ENCODE results near the gene EP300. TPM values are rescaled to one million over a fixed set of nuclear protein-coding genes. Genes with fewer than 3 reads are reported as not detected.

The EP300 gene
- polyA plus RNA-seq, 1 donor from 2014 or later: 13.9 TPM

GRCh38 chr22:41216984-41217383 lies 124.6 kb downstream of the EP300 start:
- H3K27ac ChIP-seq (ENCODE audit: low read length): no peak overlapping the region
- H3K4me3 ChIP-seq (ENCODE audit: low read length): no peak overlapping the region
- H3F3A ChIP-seq (ENCODE audit: insufficient read depth, low read length, poor library complexity, severe bottlenecking): no peaks in the 10 kb centered on the region
- H3K4me2 ChIP-seq (ENCODE audit: low read length): no peak overlapping the region
- H4K20me1 ChIP-seq (ENCODE audit: insufficient read depth): no peaks in the 10 kb centered on the region
- no peak overlapping the region for H2AFZ ChIP-seq (ENCODE audit: low read depth, low read length)
- H3K9me3 ChIP-seq (ENCODE audit: low read length): no peaks in the 10 kb centered on the region
- no peak overlapping the region for H3K9ac ChIP-seq (ENCODE audit: low read length)
- H3K27me3 ChIP-seq (ENCODE audit: insufficient read depth, low read depth, low read length): no peaks in the 10 kb centered on the region
- no peaks in the 10 kb centered on the region for H3K36me3 ChIP-seq (ENCODE audit: insufficient read depth, low read length)
- H3K79me2 ChIP-seq (replicated peaks; ENCODE audit: insufficient read depth, low read length): no peaks in the 10 kb centered on the region
- H3K9me2 ChIP-seq (ENCODE audit: insufficient read depth, low read length): no peaks in the 10 kb centered on the region
- TF ChIP-seq EP300 (conservative IDR thresholded peaks at IDR 0.05; ENCODE audit: poor library complexity, severe bottlenecking) (no peak), SMC3 (conservative IDR thresholded peaks at IDR 0.05; ENCODE audit: poor library complexity) (no peak), POLR2AphosphoS5 (IDR thresholded peaks at IDR 0.05) (no peak), RAD21 (conservative IDR thresholded peaks at IDR 0.05) (no peak), TAF1 (IDR thresholded peaks at IDR 0.05; ENCODE audit: low read depth) (no peak), EZH2 (IDR thresholded peaks at IDR 0.05; ENCODE audit: borderline replicate concordance, insufficient read depth, low read length, poor library complexity, severe bottlenecking) (no peak), MXI1 (conservative IDR thresholded peaks at IDR 0.05; ENCODE audit: poor library complexity, severe bottlenecking) (no peak)
- TF ChIP-seq, protein P1, sequence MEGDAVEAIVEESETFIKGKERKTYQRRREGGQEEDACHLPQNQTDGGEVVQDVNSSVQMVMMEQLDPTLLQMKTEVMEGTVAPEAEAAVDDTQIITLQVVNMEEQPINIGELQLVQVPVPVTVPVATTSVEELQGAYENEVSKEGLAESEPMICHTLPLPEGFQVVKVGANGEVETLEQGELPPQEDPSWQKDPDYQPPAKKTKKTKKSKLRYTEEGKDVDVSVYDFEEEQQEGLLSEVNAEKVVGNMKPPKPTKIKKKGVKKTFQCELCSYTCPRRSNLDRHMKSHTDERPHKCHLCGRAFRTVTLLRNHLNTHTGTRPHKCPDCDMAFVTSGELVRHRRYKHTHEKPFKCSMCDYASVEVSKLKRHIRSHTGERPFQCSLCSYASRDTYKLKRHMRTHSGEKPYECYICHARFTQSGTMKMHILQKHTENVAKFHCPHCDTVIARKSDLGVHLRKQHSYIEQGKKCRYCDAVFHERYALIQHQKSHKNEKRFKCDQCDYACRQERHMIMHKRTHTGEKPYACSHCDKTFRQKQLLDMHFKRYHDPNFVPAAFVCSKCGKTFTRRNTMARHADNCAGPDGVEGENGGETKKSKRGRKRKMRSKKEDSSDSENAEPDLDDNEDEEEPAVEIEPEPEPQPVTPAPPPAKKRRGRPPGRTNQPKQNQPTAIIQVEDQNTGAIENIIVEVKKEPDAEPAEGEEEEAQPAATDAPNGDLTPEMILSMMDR (IDR thresholded peaks at IDR 0.05; ENCODE audit: poor library complexity, severe bottlenecking): no peak
- TF ChIP-seq, protein P2, sequence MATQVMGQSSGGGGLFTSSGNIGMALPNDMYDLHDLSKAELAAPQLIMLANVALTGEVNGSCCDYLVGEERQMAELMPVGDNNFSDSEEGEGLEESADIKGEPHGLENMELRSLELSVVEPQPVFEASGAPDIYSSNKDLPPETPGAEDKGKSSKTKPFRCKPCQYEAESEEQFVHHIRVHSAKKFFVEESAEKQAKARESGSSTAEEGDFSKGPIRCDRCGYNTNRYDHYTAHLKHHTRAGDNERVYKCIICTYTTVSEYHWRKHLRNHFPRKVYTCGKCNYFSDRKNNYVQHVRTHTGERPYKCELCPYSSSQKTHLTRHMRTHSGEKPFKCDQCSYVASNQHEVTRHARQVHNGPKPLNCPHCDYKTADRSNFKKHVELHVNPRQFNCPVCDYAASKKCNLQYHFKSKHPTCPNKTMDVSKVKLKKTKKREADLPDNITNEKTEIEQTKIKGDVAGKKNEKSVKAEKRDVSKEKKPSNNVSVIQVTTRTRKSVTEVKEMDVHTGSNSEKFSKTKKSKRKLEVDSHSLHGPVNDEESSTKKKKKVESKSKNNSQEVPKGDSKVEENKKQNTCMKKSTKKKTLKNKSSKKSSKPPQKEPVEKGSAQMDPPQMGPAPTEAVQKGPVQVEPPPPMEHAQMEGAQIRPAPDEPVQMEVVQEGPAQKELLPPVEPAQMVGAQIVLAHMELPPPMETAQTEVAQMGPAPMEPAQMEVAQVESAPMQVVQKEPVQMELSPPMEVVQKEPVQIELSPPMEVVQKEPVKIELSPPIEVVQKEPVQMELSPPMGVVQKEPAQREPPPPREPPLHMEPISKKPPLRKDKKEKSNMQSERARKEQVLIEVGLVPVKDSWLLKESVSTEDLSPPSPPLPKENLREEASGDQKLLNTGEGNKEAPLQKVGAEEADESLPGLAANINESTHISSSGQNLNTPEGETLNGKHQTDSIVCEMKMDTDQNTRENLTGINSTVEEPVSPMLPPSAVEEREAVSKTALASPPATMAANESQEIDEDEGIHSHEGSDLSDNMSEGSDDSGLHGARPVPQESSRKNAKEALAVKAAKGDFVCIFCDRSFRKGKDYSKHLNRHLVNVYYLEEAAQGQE (IDR thresholded peaks at IDR 0.05; ENCODE audit: borderline replicate concordance): no peak

GRCh38 chr22:41217553-41218157 lies 125.3 kb downstream of the EP300 start:
- no peaks in the 10 kb centered on the region for H3K9me3 ChIP-seq (ENCODE audit: low read length)
- H3K9ac ChIP-seq (ENCODE audit: low read length): no peak overlapping the region
- H3K79me2 ChIP-seq (replicated peaks; ENCODE audit: insufficient read depth, low read length): no peaks in the 10 kb centered on the region
- no peak overlapping the region for H3K27ac ChIP-seq (ENCODE audit: low read length)
- H3K9me2 ChIP-seq (ENCODE audit: insufficient read depth, low read length): no peaks in the 10 kb centered on the region
- no peaks in the 10 kb centered on the region for H3K27me3 ChIP-seq (ENCODE audit: insufficient read depth, low read depth, low read length)
- H4K20me1 ChIP-seq (ENCODE audit: insufficient read depth): no peaks in the 10 kb centered on the region
- H3K36me3 ChIP-seq (ENCODE audit: insufficient read depth, low read length): no peaks in the 10 kb centered on the region
- no peak overlapping the region for H3K4me3 ChIP-seq (ENCODE audit: low read length)
- no peak overlapping the region for H3K4me2 ChIP-seq (ENCODE audit: low read length)
- TF ChIP-seq SMC3 (conservative IDR thresholded peaks at IDR 0.05; ENCODE audit: poor library complexity): no peak
- TF ChIP-seq MXI1 (conservative IDR thresholded peaks at IDR 0.05; ENCODE audit: poor library complexity, severe bottlenecking): no peak
- no peak for TF ChIP-seq POLR2AphosphoS5 (IDR thresholded peaks at IDR 0.05)
- TF ChIP-seq, protein P2 (IDR thresholded peaks at IDR 0.05; ENCODE audit: borderline replicate concordance): no peak
- no peak for TF ChIP-seq RAD21 (conservative IDR thresholded peaks at IDR 0.05)
- TF ChIP-seq TAF1 (IDR thresholded peaks at IDR 0.05; ENCODE audit: low read depth): no peak
- TF ChIP-seq, protein P1 (IDR thresholded peaks at IDR 0.05; ENCODE audit: poor library complexity, severe bottlenecking): no peak
- no peak for TF ChIP-seq EP300 (conservative IDR thresholded peaks at IDR 0.05; ENCODE audit: poor library complexity, severe bottlenecking)
- TF ChIP-seq EZH2 (IDR thresholded peaks at IDR 0.05; ENCODE audit: borderline replicate concordance, insufficient read depth, low read length, poor library complexity, severe bottlenecking): no peak
- H3F3A ChIP-seq (ENCODE audit: insufficient read depth, low read length, poor library complexity, severe bottlenecking): no peaks in the 10 kb centered on the region
- H2AFZ ChIP-seq (ENCODE audit: low read depth, low read length): no peak overlapping the region
